ENCODE data around the gene CMKLR1. TPM values are rescaled to one million over a fixed set of nuclear protein-coding genes. Genes with fewer than 3 reads are reported as not detected.

The CMKLR1 gene
- total RNA-seq, 1 experiment from 2014 or later: not detected

DNA sequence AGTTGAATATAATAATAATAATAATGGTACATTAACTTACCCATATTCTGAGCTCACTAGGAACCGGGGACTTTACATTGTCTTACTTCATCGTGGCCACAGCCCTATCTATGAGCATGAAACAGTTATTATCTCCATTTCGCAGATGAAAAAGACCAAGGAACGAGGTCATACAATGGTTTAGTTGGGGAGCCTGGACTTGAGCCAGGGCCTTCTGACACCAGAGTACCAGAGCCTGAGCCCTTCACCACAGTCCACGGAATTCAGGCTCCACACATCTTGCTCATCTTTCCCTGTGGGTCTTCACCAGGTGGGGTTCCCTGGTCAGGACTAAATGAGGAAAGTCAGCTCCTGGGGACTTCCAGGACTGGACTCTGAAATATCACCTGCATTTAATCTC, 31.3 kb upstream of the CMKLR1 start:
- H3K27ac ChIP-seq: no peak overlapping the region
- no peak overlapping the region for H3K4me3 ChIP-seq
- H3K4me1 ChIP-seq (replicated peaks): no peaks in the 10 kb centered on the region
- no peaks in the 10 kb centered on the region for H3K27me3 ChIP-seq (replicated peaks)
- no peaks in the 10 kb centered on the region for H3K36me3 ChIP-seq
- no peaks in the 10 kb centered on the region for H3K9me3 ChIP-seq (replicated peaks)
- no peak for DNase-seq (ENCODE audit: low read depth in 1 of 2, low spot score in 2 of 2)

DNA sequence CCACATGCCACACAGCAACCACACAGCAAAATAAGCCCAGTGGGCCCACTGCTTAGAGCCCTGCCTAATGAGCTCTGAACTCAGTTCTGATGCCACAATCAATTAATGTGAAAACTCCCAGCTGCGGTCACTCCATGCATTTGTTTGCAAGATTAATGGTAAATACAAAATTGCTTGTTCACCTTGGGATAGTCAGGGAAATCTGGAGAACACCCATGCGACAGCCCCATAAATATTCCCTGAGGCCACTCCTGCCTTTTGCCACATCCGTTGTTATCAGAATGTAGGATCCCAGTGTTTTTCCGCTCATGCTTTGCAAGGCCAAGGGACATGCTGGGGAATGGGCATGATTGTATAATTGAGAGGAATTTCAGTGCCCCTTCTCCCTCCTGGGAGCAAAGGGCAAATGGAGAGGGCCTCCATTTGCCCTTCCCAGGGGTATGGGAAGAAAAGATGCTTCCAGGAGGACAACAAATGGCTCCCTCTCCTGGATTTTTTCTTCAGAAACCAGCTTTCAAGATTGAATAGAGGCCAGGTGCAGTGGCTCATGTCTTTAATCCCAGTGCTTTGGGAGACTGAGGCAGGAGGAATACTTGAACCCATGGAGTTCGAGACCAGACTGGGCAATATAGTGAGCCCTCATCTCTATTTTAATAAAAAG, 30.8 kb upstream of the CMKLR1 start:
- Histone ChIP-seq H3K4me3 (no peak overlapping the region), H3K36me3 (no peaks in the 10 kb centered on the region), H3K27me3 (replicated peaks) (no peaks in the 10 kb centered on the region), H3K9me3 (replicated peaks) (no peaks in the 10 kb centered on the region), H3K4me1 (replicated peaks) (no peaks in the 10 kb centered on the region), H3K27ac (no peak overlapping the region)
- DNase-seq (ENCODE audit: low read depth in 1 of 2, low spot score in 2 of 2): no peak

- no peaks in the 10 kb centered on the region for H3K36me3 ChIP-seq
- H3K4me1 ChIP-seq (replicated peaks): no peaks in the 10 kb centered on the region
- H3K27me3 ChIP-seq (replicated peaks): no peaks in the 10 kb centered on the region
- no peak for DNase-seq (ENCODE audit: low read depth in 1 of 2, low spot score in 2 of 2)
- no peak overlapping the region for H3K4me3 ChIP-seq
- no peak overlapping the region for H3K27ac ChIP-seq
- no peaks in the 10 kb centered on the region for H3K9me3 ChIP-seq (replicated peaks)
Observed at GRCh38 chr12:108368089-108368488, 29.0 kb upstream of the CMKLR1 start.

DNA sequence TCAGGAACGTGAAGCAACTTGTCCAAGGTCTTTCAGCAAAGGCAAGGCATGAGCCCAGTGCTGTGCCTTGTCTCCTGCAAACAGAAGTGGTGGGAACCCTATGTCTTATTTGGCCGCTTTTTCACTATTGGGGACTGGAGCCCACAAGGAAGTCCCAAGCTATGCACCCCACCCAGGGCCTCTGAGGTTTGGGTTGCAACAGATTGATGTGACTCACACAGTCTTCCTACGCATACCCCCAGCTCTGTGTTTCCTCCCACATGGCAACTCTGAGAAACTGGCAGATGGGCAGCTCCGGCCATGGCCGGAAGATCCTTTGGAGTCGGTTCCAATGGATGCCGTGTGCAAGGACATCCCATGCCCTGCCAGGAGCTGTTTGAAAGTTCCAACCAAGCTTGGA, 28.3 kb upstream of the CMKLR1 start:
- no peak for DNase-seq (ENCODE audit: low read depth in 1 of 2, low spot score in 2 of 2)
- Histone ChIP-seq H3K27ac (no peak overlapping the region), H3K4me3 (no peak overlapping the region), H3K36me3 (no peaks in the 10 kb centered on the region), H3K4me1 (replicated peaks) (no peaks in the 10 kb centered on the region), H3K9me3 (replicated peaks) (no peaks in the 10 kb centered on the region), H3K27me3 (replicated peaks) (no peaks in the 10 kb centered on the region)

DNA sequence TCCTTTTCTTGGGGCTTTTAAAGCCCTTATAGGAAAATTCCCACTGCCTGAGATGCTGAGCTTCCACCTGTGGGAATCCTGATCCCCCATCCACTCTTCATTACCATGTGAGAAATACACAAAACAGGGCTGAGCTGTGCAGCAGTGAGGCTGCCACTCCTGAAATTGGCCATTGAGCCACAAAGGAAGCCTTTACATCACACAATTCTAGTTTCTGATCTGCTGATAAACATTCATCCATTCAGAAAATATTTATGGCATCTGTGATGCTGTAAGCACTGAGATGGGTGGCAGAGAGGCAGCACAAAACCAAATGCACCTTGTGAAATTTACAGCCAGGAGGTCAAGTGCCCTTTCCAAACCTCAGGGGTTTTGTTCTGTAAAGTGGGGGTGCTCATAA, 26.2 kb upstream of the CMKLR1 start:
- no peaks in the 10 kb centered on the region for H3K27me3 ChIP-seq (replicated peaks)
- H3K36me3 ChIP-seq: no peaks in the 10 kb centered on the region
- H3K4me1 ChIP-seq (replicated peaks): no peaks in the 10 kb centered on the region
- H3K27ac ChIP-seq: no peak overlapping the region
- H3K4me3 ChIP-seq: no peak overlapping the region
- H3K9me3 ChIP-seq (replicated peaks): no peaks in the 10 kb centered on the region
- no peak for DNase-seq (ENCODE audit: low read depth in 1 of 2, low spot score in 2 of 2)

- Histone ChIP-seq H3K4me1 (replicated peaks) (no peaks in the 10 kb centered on the region), H3K27ac (no peak overlapping the region), H3K9me3 (replicated peaks) (no peaks in the 10 kb centered on the region), H3K27me3 (replicated peaks) (no peaks in the 10 kb centered on the region), H3K36me3 (no peaks in the 10 kb centered on the region), H3K4me3 (no peak overlapping the region)
- DNase-seq (ENCODE audit: low read depth in 1 of 2, low spot score in 2 of 2): no peak
Observed at GRCh38 chr12:108364879-108365278, 25.8 kb upstream of the CMKLR1 start.

DNA sequence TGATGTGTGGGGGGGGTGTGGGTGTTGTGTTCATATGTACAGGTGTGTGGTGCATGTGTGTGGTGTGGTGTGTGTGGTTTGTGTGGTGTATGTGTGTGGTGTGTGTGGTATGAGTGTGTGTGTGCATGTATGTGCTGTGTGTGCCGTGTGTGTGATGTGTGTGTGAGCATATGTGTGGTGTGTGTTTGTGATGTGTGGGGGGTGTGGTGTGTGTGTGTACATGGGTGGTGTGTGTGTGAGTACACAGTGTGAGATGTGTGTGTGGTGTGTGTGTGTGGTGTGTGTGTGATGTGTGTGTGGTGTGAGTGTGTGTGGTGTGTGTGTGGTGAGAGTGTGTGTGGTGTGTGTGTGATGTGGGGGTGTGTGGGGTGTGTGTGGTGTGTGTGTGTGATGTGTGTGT, 24.5 kb upstream of the CMKLR1 start:
- Histone ChIP-seq H3K27me3 (replicated peaks) (no peaks in the 10 kb centered on the region), H3K36me3 (no peaks in the 10 kb centered on the region), H3K4me1 (replicated peaks) (no peaks in the 10 kb centered on the region), H3K9me3 (replicated peaks) (no peaks in the 10 kb centered on the region), H3K4me3 (no peak overlapping the region), H3K27ac (no peak overlapping the region)
- DNase-seq (ENCODE audit: low read depth in 1 of 2, low spot score in 2 of 2): no peak

GRCh38 chr12:108363165-108363564, 24.1 kb upstream of the CMKLR1 start:
- no peaks in the 10 kb centered on the region for H3K4me1 ChIP-seq (replicated peaks)
- H3K9me3 ChIP-seq (replicated peaks): no peaks in the 10 kb centered on the region
- no peak overlapping the region for H3K27ac ChIP-seq
- no peaks in the 10 kb centered on the region for H3K36me3 ChIP-seq
- H3K4me3 ChIP-seq: no peak overlapping the region
- no peaks in the 10 kb centered on the region for H3K27me3 ChIP-seq (replicated peaks)
- DNase-seq (ENCODE audit: low read depth in 1 of 2, low spot score in 2 of 2): no peak

DNA sequence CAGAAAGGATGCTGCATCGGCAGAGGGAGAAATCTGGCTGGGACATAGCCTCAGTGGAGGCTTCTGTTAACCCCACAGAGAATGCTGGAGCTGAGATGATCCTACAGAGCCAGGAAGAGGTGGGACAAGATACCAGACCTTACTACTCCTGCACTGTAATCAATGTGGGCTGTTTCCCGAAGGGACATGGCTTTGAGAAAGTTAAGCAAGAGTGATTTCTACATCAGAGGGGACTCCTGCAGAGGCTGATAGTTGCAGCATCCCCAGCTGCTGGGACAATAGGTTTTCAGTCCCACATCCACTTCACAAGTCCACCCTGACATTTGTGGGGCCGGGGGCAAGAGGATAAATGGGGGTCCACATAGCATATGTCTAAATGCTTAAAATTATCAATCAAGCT, 22.5 kb upstream of the CMKLR1 start:
- no peaks in the 10 kb centered on the region for H3K9me3 ChIP-seq (replicated peaks)
- no peak overlapping the region for H3K4me3 ChIP-seq
- H3K27me3 ChIP-seq (replicated peaks): no peaks in the 10 kb centered on the region
- no peak for DNase-seq (ENCODE audit: low read depth in 1 of 2, low spot score in 2 of 2)
- H3K4me1 ChIP-seq (replicated peaks): no peaks in the 10 kb centered on the region
- H3K27ac ChIP-seq: no peak overlapping the region
- H3K36me3 ChIP-seq: no peaks in the 10 kb centered on the region

- no peaks in the 10 kb centered on the region for H3K36me3 ChIP-seq
- no peaks in the 10 kb centered on the region for H3K27me3 ChIP-seq (replicated peaks)
- H3K9me3 ChIP-seq (replicated peaks): no peaks in the 10 kb centered on the region
- DNase-seq (ENCODE audit: low read depth in 1 of 2, low spot score in 2 of 2): no peak
- no peaks in the 10 kb centered on the region for H3K4me1 ChIP-seq (replicated peaks)
- no peak overlapping the region for H3K27ac ChIP-seq
- H3K4me3 ChIP-seq: no peak overlapping the region
Observed at GRCh38 chr12:108360487-108360886, 21.4 kb upstream of the CMKLR1 start.

DNA sequence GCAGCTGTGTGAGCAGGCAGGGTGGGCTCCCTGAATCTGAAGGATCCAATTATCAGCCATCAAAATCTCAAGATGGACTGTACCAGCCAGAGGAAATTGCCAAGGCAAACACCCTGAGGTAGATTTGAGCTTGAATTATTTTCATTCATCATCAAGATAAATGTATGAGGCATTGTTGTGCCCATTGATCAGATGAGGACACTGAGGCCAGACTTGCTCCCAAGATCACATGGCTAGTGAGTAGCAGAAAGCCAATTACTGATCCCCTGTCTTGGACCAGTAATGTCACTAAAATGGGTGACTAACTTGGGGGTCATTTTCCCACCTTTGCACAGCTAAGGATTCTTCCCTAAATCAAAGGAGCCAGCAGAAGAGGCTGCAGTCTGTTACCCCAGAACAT, 20.9 kb upstream of the CMKLR1 start:
- DNase-seq (ENCODE audit: low read depth in 1 of 2, low spot score in 2 of 2): no peak
- Histone ChIP-seq H3K4me1 (replicated peaks) (no peaks in the 10 kb centered on the region), H3K27me3 (replicated peaks) (no peaks in the 10 kb centered on the region), H3K4me3 (no peak overlapping the region), H3K36me3 (no peaks in the 10 kb centered on the region), H3K27ac (no peak overlapping the region), H3K9me3 (replicated peaks) (no peaks in the 10 kb centered on the region)

- DNase-seq (ENCODE audit: low read depth in 1 of 2, low spot score in 2 of 2): no peak
- Histone ChIP-seq H3K27ac (no peak overlapping the region), H3K9me3 (replicated peaks) (no peaks in the 10 kb centered on the region), H3K36me3 (no peaks in the 10 kb centered on the region), H3K27me3 (replicated peaks) (no peaks in the 10 kb centered on the region), H3K4me1 (replicated peaks) (no peaks in the 10 kb centered on the region), H3K4me3 (no peak overlapping the region)
Observed at GRCh38 chr12:108358580-108358965, 19.5 kb upstream of the CMKLR1 start.

GRCh38 chr12:108357834-108358579, 18.9 kb upstream of the CMKLR1 start:
- H3K27me3 ChIP-seq (replicated peaks): no peaks in the 10 kb centered on the region
- H3K36me3 ChIP-seq: no peaks in the 10 kb centered on the region
- no peak for DNase-seq (ENCODE audit: low read depth in 1 of 2, low spot score in 2 of 2)
- no peak overlapping the region for H3K27ac ChIP-seq
- H3K9me3 ChIP-seq (replicated peaks): no peaks in the 10 kb centered on the region
- H3K4me3 ChIP-seq: no peak overlapping the region
- H3K4me1 ChIP-seq (replicated peaks): no peaks in the 10 kb centered on the region

GRCh38 chr12:108356835-108357806, 18.0 kb upstream of the CMKLR1 start:
- no peak overlapping the region for H3K4me3 ChIP-seq
- H3K36me3 ChIP-seq: no peaks in the 10 kb centered on the region
- no peak for DNase-seq (ENCODE audit: low read depth in 1 of 2, low spot score in 2 of 2)
- no peaks in the 10 kb centered on the region for H3K4me1 ChIP-seq (replicated peaks)
- no peak overlapping the region for H3K27ac ChIP-seq
- H3K9me3 ChIP-seq (replicated peaks): no peaks in the 10 kb centered on the region
- H3K27me3 ChIP-seq (replicated peaks): no peaks in the 10 kb centered on the region
